IPS-11a (cell line): ENCODE measurements around the gene B3GNT8.
A peak's percentile ranks its signal among the peaks of the same experiment; 100 is the strongest.
"Not testable (repeated sequence)": the region's sequence is repeated elsewhere in the genome, so short reads cannot be mapped to it uniquely, and the experiment has no call there.

Experiments
- H3K4me3 ChIP-seq: one replicate; pipeline ENCODE4 v1.5.1; 2013; ENCODE audit warnings: low read depth, low read length, control low read depth

The B3GNT8 gene, protein sequence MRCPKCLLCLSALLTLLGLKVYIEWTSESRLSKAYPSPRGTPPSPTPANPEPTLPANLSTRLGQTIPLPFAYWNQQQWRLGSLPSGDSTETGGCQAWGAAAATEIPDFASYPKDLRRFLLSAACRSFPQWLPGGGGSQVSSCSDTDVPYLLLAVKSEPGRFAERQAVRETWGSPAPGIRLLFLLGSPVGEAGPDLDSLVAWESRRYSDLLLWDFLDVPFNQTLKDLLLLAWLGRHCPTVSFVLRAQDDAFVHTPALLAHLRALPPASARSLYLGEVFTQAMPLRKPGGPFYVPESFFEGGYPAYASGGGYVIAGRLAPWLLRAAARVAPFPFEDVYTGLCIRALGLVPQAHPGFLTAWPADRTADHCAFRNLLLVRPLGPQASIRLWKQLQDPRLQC

GRCh38 chr19:41426952-41427646 lies at the start of gene B3GNT8:
Gene B3GNT8, minus strand, starts transcription at chr19:41427374. Its CDS starts 596 bp downstream, at chr19:41426778.
- peak within 1 kb of the TSS; percentile 50 for H3K4me3 ChIP-seq

DNA sequence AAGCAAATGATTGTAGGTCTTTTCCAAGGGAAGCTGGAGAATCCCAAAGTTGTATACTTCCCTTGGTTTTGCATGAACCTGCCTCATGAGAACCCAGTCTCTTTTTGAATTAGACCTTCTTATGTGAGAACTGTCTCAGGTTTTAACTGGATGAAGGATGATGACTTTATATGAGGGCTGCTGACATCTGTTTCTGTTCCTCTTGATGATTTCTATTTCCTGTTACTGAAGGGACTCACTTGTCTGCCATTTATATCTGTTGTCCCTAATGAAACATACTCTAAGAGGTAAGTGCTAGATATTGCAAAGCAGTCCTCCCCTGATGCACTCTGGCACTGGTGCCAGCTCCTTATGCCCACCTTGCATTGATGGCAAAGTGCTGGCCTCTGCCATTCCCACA lies 49.4 kb upstream of the B3GNT8 start:
- H3K4me3 ChIP-seq: no peak overlapping the region

- not testable (repeated sequence) for H3K4me3 ChIP-seq
Measured at GRCh38 chr19:41463257-41464256, 36.4 kb upstream of the B3GNT8 start.

GRCh38 chr19:41462497-41462896 lies 35.3 kb upstream of the B3GNT8 start:
- H3K4me3 ChIP-seq: no peak overlapping the region

- H3K4me3 ChIP-seq: no peak overlapping the region
Measured at GRCh38 chr19:41457241-41457640, 30.1 kb upstream of the B3GNT8 start.

- no peak overlapping the region for H3K4me3 ChIP-seq
Measured at GRCh38 chr19:41456342-41456918, 29.3 kb upstream of the B3GNT8 start.

GRCh38 chr19:41455936-41456335 lies 28.8 kb upstream of the B3GNT8 start:
- H3K4me3 ChIP-seq: no peak overlapping the region

DNA sequence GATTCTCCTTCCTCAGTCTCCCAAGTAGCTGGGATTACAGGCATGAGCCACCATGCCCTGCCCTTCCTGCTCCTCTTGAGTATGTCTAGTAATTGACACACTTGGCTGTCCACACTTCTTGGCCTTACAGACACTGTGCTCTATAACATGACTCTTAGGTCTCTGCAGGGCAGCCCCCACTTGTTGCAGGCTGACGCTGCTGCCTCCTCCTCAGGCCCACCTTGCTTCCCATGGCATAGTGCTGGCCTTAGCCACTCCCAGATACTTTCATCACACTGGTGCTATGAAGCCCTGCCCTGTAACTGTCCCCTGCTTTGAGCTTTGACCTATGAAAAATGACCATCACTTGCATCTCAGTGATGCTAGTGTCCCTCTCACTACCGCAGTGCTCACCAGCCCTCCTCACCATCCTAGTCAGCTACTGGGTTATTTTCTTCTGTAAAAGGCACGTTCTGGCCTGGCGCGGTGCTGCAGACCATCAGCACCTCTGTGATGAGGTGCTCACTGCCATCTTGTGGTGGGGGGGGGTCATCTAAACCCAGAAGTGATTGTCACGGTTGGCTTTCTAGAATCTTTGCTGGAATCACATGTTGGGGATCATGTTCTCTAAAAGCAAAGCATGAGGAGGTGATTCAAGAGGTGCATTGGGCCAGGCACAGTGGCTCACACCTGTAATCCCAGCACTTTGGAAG lies 25.6 kb upstream of the B3GNT8 start:
- no peak overlapping the region for H3K4me3 ChIP-seq

GRCh38 chr19:41449865-41450178 lies 22.6 kb upstream of the B3GNT8 start:
- no peak overlapping the region for H3K4me3 ChIP-seq

- H3K4me3 ChIP-seq: no peak overlapping the region
Measured at GRCh38 chr19:41449079-41449864, 22.1 kb upstream of the B3GNT8 start.

DNA sequence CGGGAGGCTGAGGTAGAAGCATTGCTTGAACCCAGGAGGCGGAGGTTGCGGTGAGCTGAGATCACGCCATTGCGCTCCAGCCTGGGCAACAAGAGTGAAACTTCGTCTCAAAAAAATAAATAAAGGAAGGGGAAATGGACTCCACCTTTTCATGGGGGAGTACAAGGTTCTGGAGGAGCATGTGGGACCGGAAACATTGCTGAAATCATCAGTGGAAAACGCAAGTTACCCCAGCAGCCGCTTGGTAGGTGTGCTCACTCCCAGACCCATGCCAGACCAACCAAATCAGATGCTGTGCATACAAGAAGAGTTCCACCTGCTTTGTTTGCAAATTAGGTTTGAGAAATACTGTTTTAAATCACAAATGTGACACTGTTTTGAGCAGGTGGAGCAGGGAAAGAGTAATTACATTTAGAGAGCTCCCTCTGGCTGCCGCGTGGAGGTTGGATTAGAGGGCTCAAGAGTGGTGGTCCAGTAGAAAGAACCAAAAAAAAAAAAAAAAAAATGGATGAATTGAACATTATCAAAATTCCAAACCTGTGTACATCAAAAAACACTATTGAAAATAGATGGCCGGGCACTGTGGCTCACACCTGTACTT lies 20.7 kb upstream of the B3GNT8 start:
- H3K4me3 ChIP-seq: no peak overlapping the region

DNA sequence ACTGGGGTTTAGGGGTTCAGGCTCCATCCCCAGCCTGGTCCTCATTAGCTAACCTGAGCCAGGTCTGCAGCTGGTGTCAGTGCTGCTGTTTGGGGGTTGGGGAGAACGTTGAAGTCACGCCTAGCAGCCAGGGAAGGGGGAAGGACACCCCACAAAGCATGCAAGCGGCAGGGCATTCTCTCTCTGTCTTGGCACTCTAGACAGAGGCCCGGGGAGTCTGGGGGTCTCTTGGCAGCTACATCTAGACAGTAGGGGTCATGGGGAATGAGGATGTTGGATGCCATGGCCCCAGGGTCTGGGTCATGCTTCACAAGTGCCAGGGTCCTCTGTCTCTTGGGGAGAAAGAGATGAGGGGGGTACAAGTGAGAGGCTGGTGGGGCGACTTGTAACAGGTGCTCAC lies 18.4 kb upstream of the B3GNT8 start:
- H3K4me3 ChIP-seq: no peak overlapping the region

- H3K4me3 ChIP-seq: no peak overlapping the region
Measured at GRCh38 chr19:41443813-41444455, 16.8 kb upstream of the B3GNT8 start.

GRCh38 chr19:41442473-41443355 lies 15.5 kb upstream of the B3GNT8 start, which contains the start of gene ERICH4:
Gene ERICH4, plus strand, starts transcription at chr19:41443156. Its CDS starts 14 bp downstream, at chr19:41443170.
- no peak within 1 kb of the TSS for H3K4me3 ChIP-seq

GRCh38 chr19:41441321-41441945 lies 14.3 kb upstream of the B3GNT8 start:
- no peak overlapping the region for H3K4me3 ChIP-seq

DNA sequence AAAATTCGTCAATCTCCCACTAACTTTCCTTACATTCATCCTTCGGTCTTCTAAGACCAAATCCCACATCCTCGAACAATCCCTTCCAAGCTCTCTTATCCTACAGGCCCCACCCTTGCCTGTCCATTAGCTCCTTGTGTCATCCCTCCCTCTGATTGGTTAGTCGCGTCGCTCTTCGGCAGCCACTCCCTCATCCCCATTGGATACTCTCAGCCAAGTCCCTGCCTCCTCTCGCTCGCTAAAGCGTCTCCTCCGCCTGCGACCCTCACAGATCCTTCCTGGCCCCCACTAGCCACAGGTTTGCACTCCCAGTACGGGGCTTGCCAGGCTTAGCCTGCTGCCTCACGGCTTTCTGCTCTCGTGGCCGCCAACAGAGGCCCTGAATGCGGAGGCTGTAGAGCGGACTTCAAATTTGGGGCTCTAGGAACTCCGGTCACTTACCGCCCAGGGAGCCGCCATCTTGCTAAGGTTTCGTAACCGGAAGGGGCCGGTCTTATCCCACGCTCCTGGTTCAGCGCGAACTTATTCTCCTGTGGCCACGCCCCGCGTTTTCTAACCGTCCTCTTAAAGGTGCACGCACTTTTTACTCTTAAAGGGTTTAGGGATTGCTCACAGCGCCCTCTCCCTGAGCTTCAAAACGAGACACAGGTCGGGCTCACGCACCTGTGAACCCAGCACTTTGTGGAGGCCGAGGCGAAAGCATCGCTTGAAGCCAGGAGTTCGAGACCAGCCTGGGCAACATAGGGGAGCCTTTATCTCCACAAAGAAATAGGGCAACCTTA lies 12.5 kb upstream of the B3GNT8 start, which contains the start of gene DMAC2:
TSS of gene DMAC2 (minus strand) at position 472 of the 782 bp plus-strand sequence. CDS start at position 459, 13 bp downstream.
- peak within 1 kb of the TSS; percentile 91 for H3K4me3 ChIP-seq
